HG03103 (cell line): Measurements from ENCODE around the gene EVI2A.
"Not testable (repeated sequence)": the region's sequence is repeated elsewhere in the genome, so short reads cannot be mapped to it uniquely, and the experiment has no call there.

Source experiments
- ATAC-seq: cut with Tn5 transposase; IDR thresholded peaks from one replicate; pipeline ENCODE4 v1.9.1; 2021; ENCODE audit warnings: low read depth; ENCODE audit not compliant: unreplicated experiment

EVI2A gene

DNA sequence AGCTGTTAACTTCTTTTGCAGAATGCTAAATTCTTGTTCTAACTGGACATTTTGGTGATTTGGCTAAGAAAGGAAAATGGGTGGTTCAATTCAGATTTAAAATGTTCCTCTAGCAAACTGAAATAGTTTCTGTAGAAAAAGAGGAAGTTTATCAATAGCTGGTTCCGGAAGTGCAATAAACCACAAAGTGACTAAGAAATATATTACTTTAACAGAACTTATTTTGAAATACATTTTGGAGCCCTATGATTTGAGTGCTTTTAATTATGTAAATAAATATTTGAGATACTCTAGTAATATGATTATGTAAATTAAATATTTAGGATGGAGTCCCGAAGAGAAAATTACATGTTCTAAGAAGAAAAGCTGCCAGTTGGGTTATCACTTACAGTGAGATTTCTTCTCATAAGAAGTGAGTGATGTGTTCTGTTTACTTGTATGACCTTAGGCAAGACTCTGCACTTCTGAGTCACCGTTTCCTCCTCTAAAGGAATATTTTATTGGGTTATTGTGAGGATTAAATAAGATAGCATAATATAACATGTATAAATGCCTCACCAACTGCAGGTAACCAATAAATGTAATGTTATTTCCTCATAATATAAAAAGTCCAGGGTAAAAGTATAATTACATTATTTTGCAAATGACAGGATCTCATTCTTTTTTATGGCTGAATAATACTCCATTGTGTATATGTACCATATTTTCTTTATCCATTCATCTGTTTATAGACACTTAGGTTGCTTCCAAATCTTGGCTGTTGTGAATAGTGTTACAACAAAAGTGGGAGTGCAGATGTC is 7.2 kb downstream of the EVI2A start, which contains the start of gene EVI2B:
Gene EVI2B, minus strand, starts transcription at position 73 of the 800 bp plus-strand sequence. CDS start 8,445 bp downstream, outside the sequence.
- no peak for ATAC-seq

GRCh38 chr17:31312223-31312622 is 9.2 kb downstream of the EVI2A start:
- not testable (repeated sequence) for ATAC-seq

DNA sequence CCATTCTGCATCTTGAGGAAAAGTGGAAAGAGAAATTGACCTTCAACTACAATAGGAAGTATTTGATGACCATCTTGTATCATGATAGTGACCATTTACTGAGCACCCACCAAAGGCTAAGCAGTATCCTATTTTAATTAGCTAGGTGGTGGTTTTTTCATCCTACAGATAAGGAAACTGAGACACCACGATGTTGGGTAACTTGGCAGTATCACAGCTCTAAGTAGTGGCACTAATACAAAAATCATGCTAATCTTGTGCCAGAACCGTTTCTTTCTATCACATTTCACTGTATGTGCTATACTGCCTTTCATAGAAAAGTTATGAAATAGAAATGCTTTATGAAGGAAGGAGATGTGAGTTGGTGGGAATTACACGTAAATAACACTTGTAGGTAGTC is 9.9 kb downstream of the EVI2A start:
- no peak for ATAC-seq

DNA sequence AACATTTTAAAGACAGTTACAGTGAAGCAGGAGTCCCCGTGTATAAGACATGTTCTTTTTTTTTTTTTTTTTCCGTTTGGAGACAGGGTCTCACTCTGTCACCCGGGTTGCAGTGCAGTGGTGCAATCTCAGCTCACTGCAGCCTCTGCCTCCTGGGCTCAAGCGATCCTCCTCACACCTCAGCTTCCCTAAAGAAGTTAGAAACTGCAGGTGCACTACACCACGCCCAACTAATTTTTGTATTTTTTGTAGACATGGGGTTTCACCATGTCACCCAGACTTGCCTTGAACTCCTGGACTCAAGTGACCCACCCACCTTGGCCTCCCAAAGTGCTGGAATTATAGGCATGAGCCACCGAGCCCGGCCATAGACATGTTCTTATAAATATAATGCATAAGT is 10.5 kb downstream of the EVI2A start:
- ATAC-seq: no peak

DNA sequence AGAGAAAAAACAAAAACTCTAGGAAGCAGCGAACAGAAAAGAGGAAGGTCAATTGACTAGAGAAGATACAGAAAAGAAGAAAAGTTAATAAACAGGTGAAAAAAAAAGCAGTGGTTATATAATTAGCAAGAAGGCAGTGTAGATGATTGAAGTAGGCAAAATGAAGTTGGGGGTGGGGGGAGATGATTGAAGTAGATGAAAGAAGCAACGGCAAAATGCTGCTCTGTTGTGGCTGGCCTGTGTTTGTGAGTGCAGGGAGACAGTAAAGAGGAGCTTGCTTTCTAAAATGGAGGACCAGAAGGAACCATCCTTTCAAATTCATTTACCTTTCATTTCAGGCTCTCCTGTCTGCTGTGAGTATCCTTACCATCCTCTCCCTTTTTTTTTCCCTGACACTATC is 11.2 kb downstream of the EVI2A start:
- ATAC-seq: no peak

DNA sequence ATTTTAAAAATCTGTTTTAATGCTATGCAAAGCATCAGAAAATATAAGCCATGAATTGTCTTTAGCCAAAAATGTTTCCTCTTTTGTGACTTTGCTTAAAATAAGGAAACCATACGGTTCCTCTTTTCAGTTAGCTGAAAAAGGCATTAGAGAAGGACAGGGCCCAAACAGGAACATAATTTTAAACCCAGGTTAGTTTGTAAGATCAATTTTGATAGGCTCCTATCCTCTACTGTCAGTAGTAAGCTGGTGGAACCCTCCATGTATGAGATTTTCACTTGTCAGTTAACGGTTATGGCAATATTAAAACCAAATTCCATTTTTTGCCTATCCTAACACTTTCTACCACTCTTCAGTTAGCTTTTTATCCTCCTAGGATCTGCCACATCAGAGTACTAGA is 11.9 kb downstream of the EVI2A start:
- ATAC-seq: no peak

- ATAC-seq: no peak
Observed at GRCh38 chr17:31308372-31309334, 12.8 kb downstream of the EVI2A start.

GRCh38 chr17:31307640-31308039 is 13.8 kb downstream of the EVI2A start:
- ATAC-seq: no peak

GRCh38 chr17:31299624-31300023 is 21.8 kb downstream of the EVI2A start:
- ATAC-seq: no peak

- ATAC-seq: no peak
Observed at GRCh38 chr17:31297090-31297489, 24.3 kb downstream of the EVI2A start, which contains the start of gene OMG. Gene OMG (minus strand): TSS chr17:31297239. CDS start chr17:31296331, 908 bp downstream.

- ATAC-seq: no peak
Observed at GRCh38 chr17:31296142-31296541, 25.3 kb downstream of the EVI2A start.

- ATAC-seq: no peak
Observed at GRCh38 chr17:31295489-31295871, 25.9 kb downstream of the EVI2A start.

GRCh38 chr17:31294820-31295488 is 26.5 kb downstream of the EVI2A start:
- ATAC-seq: no peak

GRCh38 chr17:31294231-31294630 is 27.2 kb downstream of the EVI2A start:
- ATAC-seq: no peak

- no peak for ATAC-seq
Observed at GRCh38 chr17:31293581-31293980, 27.8 kb downstream of the EVI2A start.

DNA sequence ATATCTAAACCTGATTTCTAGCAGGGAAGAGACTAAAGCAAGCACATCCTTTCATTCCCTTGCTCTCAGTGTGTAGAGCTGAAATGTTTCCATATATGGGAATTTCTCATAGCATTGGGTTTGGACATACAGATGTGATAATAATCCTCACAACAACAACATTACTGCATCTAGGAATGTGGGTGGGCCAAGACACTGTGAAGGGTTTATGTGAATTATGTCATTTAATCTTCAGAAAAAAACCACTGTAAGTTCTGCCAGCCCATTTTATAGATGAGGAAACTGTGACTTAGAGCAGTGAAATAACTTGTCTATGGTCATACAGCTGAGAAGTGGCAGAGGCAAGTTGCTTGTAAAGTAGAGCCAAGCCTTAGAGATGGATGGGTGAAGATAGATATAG is 29.6 kb downstream of the EVI2A start:
- no peak for ATAC-seq

DNA sequence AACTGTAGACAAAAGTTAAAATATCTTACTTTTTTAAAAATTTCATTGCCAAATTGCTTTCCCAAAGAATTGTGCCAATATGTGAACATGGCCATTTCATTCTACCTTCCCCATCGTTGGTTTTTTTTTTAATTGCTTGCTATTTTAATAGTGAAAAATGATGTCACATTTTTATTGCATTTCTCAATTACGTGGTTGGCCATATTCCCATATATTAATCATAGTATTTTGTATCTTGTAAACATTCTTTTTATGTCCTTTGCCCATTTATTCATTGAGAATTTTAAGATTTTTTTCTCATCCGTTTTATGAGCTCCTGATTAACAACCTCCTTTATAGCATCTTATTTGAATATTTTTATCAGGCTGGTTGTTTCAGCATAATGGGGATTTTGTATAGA is 31.6 kb downstream of the EVI2A start:
- no peak for ATAC-seq

DNA sequence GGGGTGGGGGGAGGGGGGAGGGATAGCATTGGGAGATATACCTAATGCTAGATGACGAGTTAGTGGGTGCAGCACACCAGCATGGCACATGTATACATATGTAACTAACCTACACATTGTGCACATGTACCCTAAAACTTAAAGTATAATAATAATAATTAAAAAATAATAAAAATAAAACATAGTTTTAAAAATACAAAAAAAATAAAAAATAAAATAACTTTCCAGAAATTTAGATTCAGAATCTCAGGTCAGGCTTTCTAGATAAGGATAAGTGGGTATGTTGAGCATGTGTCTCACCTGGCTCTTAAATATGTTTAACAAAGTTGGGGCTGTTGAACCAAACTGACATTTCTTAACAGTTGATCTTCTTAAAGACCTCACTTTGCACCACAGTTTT is 33.5 kb downstream of the EVI2A start:
- ATAC-seq: not testable (repeated sequence)

- no peak for ATAC-seq
Observed at GRCh38 chr17:31286587-31286986, 34.8 kb downstream of the EVI2A start.

GRCh38 chr17:31283841-31284240 is 37.6 kb downstream of the EVI2A start:
- no peak for ATAC-seq

GRCh38 chr17:31281061-31281460 is 40.4 kb downstream of the EVI2A start:
- ATAC-seq: no peak
